Cardiac fibroblast (primary cell): ENCODE results near the gene PDZD2.

Experiments
- DNase-seq, 2 donors: peaks; one replicate each; pipeline versions ENCODE4 v3.0.0 to v3.0.0-alpha.2; 2010; ENCODE audit warnings: low read depth in 2 of 2
- H3K4me3 ChIP-seq, 2 donors: replicated peaks in 1 of 2; 1 replicate in 1 of 2; 2 replicates in 1 of 2; pipeline ENCODE4 v1.5.1; 2011; ENCODE audit warnings: low read depth in 2 of 2, low read length in 2 of 2, mild to moderate bottlenecking in 2 of 2, moderate library complexity in 1 of 2
- TF ChIP-seq, protein P1 (sequence below): IDR thresholded peaks from one replicate; pipeline ENCODE4 v1.5.1; 2011; ENCODE audit warnings: low read depth, mild to moderate bottlenecking, low read length, inconsistent platforms

The PDZD2 gene

DNA sequence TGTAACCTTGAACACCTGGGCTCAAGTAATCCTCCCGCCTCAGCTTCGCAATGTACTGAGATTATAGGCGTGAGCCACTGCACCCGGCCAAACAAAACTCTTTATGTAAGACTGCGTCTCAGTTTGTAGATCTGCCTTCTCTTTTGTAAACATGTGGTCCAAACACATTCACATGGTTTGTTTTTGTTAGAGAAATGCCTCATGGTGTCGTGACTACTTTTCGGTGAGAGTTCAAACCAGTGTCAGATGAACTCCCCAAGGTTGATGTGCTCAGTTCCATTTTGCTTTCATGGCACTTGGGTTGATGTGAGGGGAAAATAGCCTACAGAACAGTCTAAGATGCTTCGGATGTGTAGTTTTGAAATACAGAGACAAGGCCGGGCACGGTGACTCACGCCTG lies 303.6 kb downstream of the PDZD2 start:
- H3K4me3 ChIP-seq: no peak overlapping the region
- no peak for DNase-seq
- TF ChIP-seq, protein P1, sequence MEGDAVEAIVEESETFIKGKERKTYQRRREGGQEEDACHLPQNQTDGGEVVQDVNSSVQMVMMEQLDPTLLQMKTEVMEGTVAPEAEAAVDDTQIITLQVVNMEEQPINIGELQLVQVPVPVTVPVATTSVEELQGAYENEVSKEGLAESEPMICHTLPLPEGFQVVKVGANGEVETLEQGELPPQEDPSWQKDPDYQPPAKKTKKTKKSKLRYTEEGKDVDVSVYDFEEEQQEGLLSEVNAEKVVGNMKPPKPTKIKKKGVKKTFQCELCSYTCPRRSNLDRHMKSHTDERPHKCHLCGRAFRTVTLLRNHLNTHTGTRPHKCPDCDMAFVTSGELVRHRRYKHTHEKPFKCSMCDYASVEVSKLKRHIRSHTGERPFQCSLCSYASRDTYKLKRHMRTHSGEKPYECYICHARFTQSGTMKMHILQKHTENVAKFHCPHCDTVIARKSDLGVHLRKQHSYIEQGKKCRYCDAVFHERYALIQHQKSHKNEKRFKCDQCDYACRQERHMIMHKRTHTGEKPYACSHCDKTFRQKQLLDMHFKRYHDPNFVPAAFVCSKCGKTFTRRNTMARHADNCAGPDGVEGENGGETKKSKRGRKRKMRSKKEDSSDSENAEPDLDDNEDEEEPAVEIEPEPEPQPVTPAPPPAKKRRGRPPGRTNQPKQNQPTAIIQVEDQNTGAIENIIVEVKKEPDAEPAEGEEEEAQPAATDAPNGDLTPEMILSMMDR: no peak

DNA sequence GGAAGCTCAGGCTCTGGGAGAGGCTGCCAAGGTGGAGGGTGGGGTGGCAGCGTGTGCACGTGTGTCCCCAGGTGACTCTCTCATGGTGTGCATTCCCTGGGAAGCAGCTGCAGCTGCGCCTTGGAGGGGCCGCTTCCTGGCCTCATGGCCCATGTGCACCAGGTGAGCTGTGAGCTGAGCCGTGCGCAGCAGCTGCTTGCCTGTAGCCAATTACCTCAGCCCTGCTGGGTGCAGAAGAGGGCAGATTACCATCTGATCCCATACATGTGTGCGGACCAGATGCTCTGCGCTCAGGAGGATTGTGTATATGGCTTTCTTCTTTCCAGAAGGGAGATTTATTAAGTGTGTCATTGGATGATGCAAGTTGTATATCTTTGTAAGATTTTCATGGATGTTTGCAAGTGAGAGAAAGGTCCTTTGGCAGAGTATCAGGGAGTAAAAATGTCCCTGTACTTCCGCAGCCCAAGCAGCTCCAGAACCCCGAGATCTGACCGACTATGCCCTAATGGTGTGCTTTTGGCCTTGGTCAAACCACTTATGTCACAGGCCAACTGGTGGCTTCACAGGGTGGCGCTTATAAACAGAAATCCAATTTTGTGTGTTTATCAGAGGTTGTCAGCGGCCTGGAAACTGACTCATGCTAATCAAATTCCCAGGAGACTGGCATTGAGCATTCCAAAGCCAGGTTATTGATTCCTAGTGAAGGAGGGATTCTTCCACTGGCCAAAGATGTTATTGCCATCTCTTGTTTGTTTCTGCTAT lies 305.9 kb downstream of the PDZD2 start:
- TF ChIP-seq, protein P1: no peak
- no peak for DNase-seq
- H3K4me3 ChIP-seq: no peak overlapping the region

- no peak overlapping the region for H3K4me3 ChIP-seq
- TF ChIP-seq, protein P1: no peak
Measured at GRCh38 chr5:31948006-31948405, 309.1 kb downstream of the PDZD2 start.

DNA sequence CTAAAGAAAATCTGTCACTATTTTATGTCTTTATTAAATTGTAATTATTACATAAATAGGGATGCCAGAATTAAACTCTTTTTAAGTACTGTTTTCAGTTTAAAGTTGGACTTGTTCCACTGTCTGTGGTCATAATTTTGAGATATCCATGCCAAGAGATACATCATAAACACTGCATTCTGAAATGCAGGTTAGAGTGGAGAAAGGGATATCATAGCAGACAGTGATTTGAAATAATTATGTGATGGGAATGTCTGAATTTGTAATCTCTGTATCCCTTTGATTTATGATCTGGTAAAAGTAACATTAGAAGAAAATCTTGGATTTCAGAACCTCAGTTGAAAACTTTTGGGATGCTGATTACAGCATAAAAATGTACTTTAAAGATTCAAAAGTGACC lies 313.1 kb downstream of the PDZD2 start:
- DNase-seq: no peak
- TF ChIP-seq, protein P1: no peak
- H3K4me3 ChIP-seq: no peak overlapping the region

More at GRCh38 chr5:31948006-31948405, 309.1 kb downstream of the PDZD2 start:
- DNase-seq: no peak

GRCh38 chr5:31954091-31954490 lies 315.2 kb downstream of the PDZD2 start:
- no peak for DNase-seq
- no peak overlapping the region for H3K4me3 ChIP-seq
- TF ChIP-seq, protein P1: no peak

GRCh38 chr5:31957151-31957550 lies 318.2 kb downstream of the PDZD2 start:
- no peak for DNase-seq
- TF ChIP-seq, protein P1: no peak
- H3K4me3 ChIP-seq: no peak overlapping the region

DNA sequence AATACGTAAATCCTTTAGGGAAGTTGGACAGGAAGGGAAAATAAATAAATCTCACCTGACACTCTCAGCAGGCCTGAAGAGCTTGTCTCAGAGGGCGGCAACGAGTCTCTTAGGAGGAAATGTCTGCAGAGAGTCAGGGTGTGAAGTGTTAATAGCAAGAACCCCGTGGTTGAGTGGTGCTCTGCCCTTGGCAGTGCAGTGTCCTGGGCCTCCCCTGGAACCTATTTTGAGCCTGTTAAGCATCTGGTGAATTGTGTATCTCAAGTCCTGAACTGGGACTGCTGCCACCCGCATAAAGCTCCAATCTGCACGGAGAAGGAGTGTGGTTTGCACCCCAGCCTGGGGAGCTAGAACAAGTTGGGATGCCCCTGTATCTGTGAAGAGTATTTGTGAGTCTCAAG lies 323.4 kb downstream of the PDZD2 start:
- no peak for DNase-seq
- no peak overlapping the region for H3K4me3 ChIP-seq
- TF ChIP-seq, protein P1: no peak
